IMR-90 (cell line): ENCODE measurements around the gene KLHL29. TPM values are rescaled to one million over a fixed set of nuclear protein-coding genes. Genes with fewer than 3 reads are reported as not detected.

ENCODE experiments used
- ATAC-seq: fragments of 200-7000 bp; cut with Tn5 transposase; 2 replicates; pipeline ENCODE4 v1.9.1; 2020; ENCODE audit warnings: low read depth, mild to moderate bottlenecking, moderate library complexity
- BruUV-seq: library from RNA; stranded (reverse); fragments of 400-500 nt; replicated peaks from 2 replicates; lab custom pipeline; 2021; lab: Mats Ljungman, UMichigan
- CTCF ChIA-PET: fragments of 300-600 bp; formaldehyde crosslinking; extraction: SDS; loops from one replicate; lab custom pipeline; 2021; ENCODE audit warnings: antibody characterized with exemption; lab: Yijun Ruan, JAX
- POLR2A ChIA-PET: fragments of 300-600 bp; sonication (Branson Sonifier 250); formaldehyde crosslinking; loops from one replicate; lab custom pipeline; 2022; ENCODE audit warnings: antibody characterized with exemption; ENCODE audit not compliant: unreplicated experiment; lab: Charles Lee
- DNase-seq: peaks from one replicate; pipeline ENCODE4 v3.0.0; 2013
- H2AFZ ChIP-seq: replicated peaks from 2 replicates; pipeline ENCODE3; 2013; ENCODE audit warnings: low read length, mild to moderate bottlenecking; ENCODE audit not compliant: poor library complexity
- H2AK5ac ChIP-seq: 2 replicates; pipeline ENCODE4 v1.6.1; 2013; ENCODE audit warnings: low read depth, low read length, inconsistent platforms
- H2AK9ac ChIP-seq: replicated peaks from 2 replicates; pipeline ENCODE3; 2013; ENCODE audit warnings: mild to moderate bottlenecking, low read depth, low read length, moderate library complexity; ENCODE audit not compliant: poor library complexity
- H2BK120ac ChIP-seq: 2 replicates; pipeline ENCODE4 v1.6.1; 2013; ENCODE audit warnings: low read depth, low read length, inconsistent platforms
- H2BK15ac ChIP-seq: 3 replicates; pipeline ENCODE4 v1.6.1; 2013; ENCODE audit warnings: low read depth, low read length, inconsistent platforms
- H2BK20ac ChIP-seq: 2 replicates; pipeline ENCODE4 v1.6.1; 2013; ENCODE audit warnings: low read depth, mild to moderate bottlenecking, inconsistent platforms, low read length, moderate library complexity
- H2BK5ac ChIP-seq: 2 replicates; pipeline ENCODE4 v1.6.1; 2013; ENCODE audit warnings: mild to moderate bottlenecking, low read depth, low read length, inconsistent platforms; ENCODE audit not compliant: poor library complexity, severe bottlenecking
- H3K14ac ChIP-seq: replicated peaks from 2 replicates; pipeline ENCODE4 v1.6.1; 2013; ENCODE audit warnings: low read depth, low read length, inconsistent platforms
- H3K18ac ChIP-seq: 2 replicates; pipeline ENCODE4 v1.6.1; 2013; ENCODE audit warnings: low read depth, low read length, control low read depth
- H3K23ac ChIP-seq: 2 replicates; pipeline ENCODE4 v1.6.1; 2013; ENCODE audit warnings: low read depth, low read length, inconsistent platforms
- H3K27ac ChIP-seq: 2 replicates; pipeline ENCODE4 v1.5.1; 2013; ENCODE audit warnings: mild to moderate bottlenecking, control low read depth, low read length; ENCODE audit not compliant: insufficient read depth
- H3K27me3 ChIP-seq: 2 replicates; pipeline ENCODE4 v1.6.1; 2013; ENCODE audit warnings: low read length; ENCODE audit not compliant: control insufficient read depth, insufficient read depth
- H3K36me3 ChIP-seq: 2 replicates; pipeline ENCODE4 v1.6.1; 2013; ENCODE audit warnings: low read length, mixed read lengths; ENCODE audit not compliant: control insufficient read depth, insufficient read depth
- H3K4ac ChIP-seq: 2 replicates; pipeline ENCODE4 v1.6.1; 2013; ENCODE audit warnings: low read depth, low read length, inconsistent platforms
- H3K4me1 ChIP-seq: 2 replicates; pipeline ENCODE4 v1.6.1; 2013; ENCODE audit warnings: low read length, mixed read lengths; ENCODE audit not compliant: control insufficient read depth, insufficient read depth
- H3K4me2 ChIP-seq: 2 replicates; pipeline ENCODE4 v1.6.1; 2013; ENCODE audit warnings: low read depth, mild to moderate bottlenecking, control low read depth, low read length, moderate library complexity
- H3K4me3 ChIP-seq: 2 replicates; pipeline ENCODE4 v1.5.1; 2013; ENCODE audit warnings: low read depth, mild to moderate bottlenecking, control low read depth, low read length, moderate library complexity; ENCODE audit not compliant: insufficient read depth
- H3K56ac ChIP-seq: 2 replicates; pipeline ENCODE4 v1.6.1; 2013; ENCODE audit warnings: low read length, inconsistent platforms; ENCODE audit not compliant: insufficient read depth; ENCODE audit errors: extremely low read depth
- H3K79me1 ChIP-seq, 2 experiments: 2 replicates each; pipeline ENCODE4 v1.6.1; 2013; ENCODE audit warnings: low read length in 2 of 2, inconsistent platforms in 1 of 2, low read depth in 1 of 2
- H3K9ac ChIP-seq: 2 replicates; pipeline ENCODE4 v1.6.1; 2013; ENCODE audit warnings: low read depth, low read length, control low read depth
- H3K9me1 ChIP-seq: 2 replicates; pipeline ENCODE4 v1.6.1; 2013; ENCODE audit warnings: low read length, inconsistent platforms; ENCODE audit not compliant: insufficient read depth
- H3K9me3 ChIP-seq: 2 replicates; pipeline ENCODE4 v1.6.1; 2013; ENCODE audit warnings: low read length; ENCODE audit not compliant: control insufficient read depth, insufficient read depth
- H4K20me1 ChIP-seq: 2 replicates; pipeline ENCODE4 v1.6.1; 2013; ENCODE audit warnings: low read length, inconsistent platforms; ENCODE audit not compliant: insufficient read depth
- H4K5ac ChIP-seq: 2 replicates; pipeline ENCODE4 v1.6.1; 2013; ENCODE audit warnings: mild to moderate bottlenecking, low read depth, low read length, control low read depth
- H4K8ac ChIP-seq, 2 experiments: 2 replicates each; pipeline ENCODE4 v1.6.1; 2013; ENCODE audit warnings: low read depth in 2 of 2, low read length in 2 of 2, control low read depth in 1 of 2, inconsistent platforms in 1 of 2
- H4K91ac ChIP-seq: 2 replicates; pipeline ENCODE4 v1.6.1; 2013; ENCODE audit warnings: low read depth, low read length, inconsistent platforms; ENCODE audit not compliant: insufficient read depth
- CEBPB ChIP-seq: IDR thresholded peaks from 2 replicates; pipeline ENCODE4 v1.6.1; 2012; ENCODE audit warnings: low read depth, low read length, improper control_type of control experiment
- FOS ChIP-seq: fragments of 150-350 bp; IDR thresholded peaks from 2 replicates; pipeline ENCODE4 v1.6.1; 2016; ENCODE audit warnings: low read depth, low read length
- MAFK ChIP-seq: IDR thresholded peaks from 2 replicates; pipeline ENCODE4 v1.6.1; 2012; ENCODE audit warnings: low read depth, low read length, improper control_type of control experiment
- MAZ ChIP-seq: IDR thresholded peaks from 2 replicates; pipeline ENCODE4 v1.6.1; 2012; ENCODE audit warnings: low read depth, mild to moderate bottlenecking, low read length, improper control_type of control experiment, moderate library complexity, borderline replicate concordance
- POLR2A ChIP-seq: IDR thresholded peaks from 2 replicates; pipeline ENCODE4 v1.6.1; 2012; ENCODE audit warnings: mild to moderate bottlenecking, low read depth, low read length
- RAD21 ChIP-seq: IDR thresholded peaks from 2 replicates; pipeline ENCODE4 v1.6.1; 2012; ENCODE audit warnings: low read length, improper control_type of control experiment
- SMC3 ChIP-seq: fragments of 150-350 bp; IDR thresholded peaks from 2 replicates; pipeline ENCODE4 v1.6.1; 2016; ENCODE audit warnings: low read depth, mild to moderate bottlenecking, antibody characterized with exemption, low read length, moderate library complexity
- WGBS, 2 experiments: methylation state at CpG; one replicate each; pipeline versions ENCODE4 v1.1.5 to v1.1.7; 2013; ENCODE audit warnings: missing lambda C conversion rate in 2 of 2; ENCODE audit not compliant: insufficient read length in 1 of 2; ENCODE audit errors: extremely low coverage in 2 of 2; 5-methylcytosine and 5-hydroxymethylcytosine counted together
- dilution Hi-C: fragments of 300-500 bp; cut with HindIII; formaldehyde crosslinking; loops from one replicate; pipeline ENCODE4 v1.14.3; 2018; ENCODE audit warnings: low sequenced_read_pairs; ENCODE audit not compliant: unreplicated experiment
- in situ Hi-C: fragments of 300-500 bp; cut with MboI; formaldehyde crosslinking; loops from 3 replicates; pipeline ENCODE4 v1.14.3; 2019; ENCODE audit warnings: low sequenced_read_pairs, inconsistent platforms, mixed read lengths
- intact Hi-C: fragments of 100-400 bp; cut with micrococcal nuclease; formaldehyde crosslinking; loops from 2 replicates; pipeline ENCODE4 v1.10.0; 2022
- polyA plus RNA-seq, 3 experiments: library from polyadenylated mRNA; depleted of rRNA; stranded (reverse); fragments of >200 nt; gene quantifications; 2 replicates each; pipeline ENCODE4 v1.2.3, GENCODE V29; 2012; ENCODE audit warnings: low replicate concordance in 1 of 3
- total RNA-seq: library from RNA; depleted of rRNA; stranded (reverse); fragments of >200 nt; gene quantifications from 2 replicates; pipeline ENCODE4 v1.2.3, GENCODE V29; 2012
- TF ChIP-seq, protein P1 (sequence below): fragments of 150-350 bp; IDR thresholded peaks from 2 replicates; pipeline ENCODE4 v1.6.1; 2017; ENCODE audit warnings: mild to moderate bottlenecking, antibody characterized with exemption, low read length, low read depth
- TF ChIP-seq, protein P2 (sequence below): fragments of 150-350 bp; IDR thresholded peaks from 2 replicates; pipeline ENCODE4 v1.6.1; 2016; ENCODE audit warnings: low read depth, mild to moderate bottlenecking, low read length, moderate library complexity, borderline replicate concordance
- TF ChIP-seq, protein P3 (sequence below): conservative IDR thresholded peaks from 2 replicates; pipeline ENCODE4 v1.5.1; 2012; ENCODE audit warnings: mild to moderate bottlenecking, low read depth, low read length, improper control_type of control experiment

The KLHL29 gene
- total and polyA plus RNA-seq, 2 of the 4 experiments (the other 2 are of a cell fraction): 2.0 to 8.0 TPM

DNA sequence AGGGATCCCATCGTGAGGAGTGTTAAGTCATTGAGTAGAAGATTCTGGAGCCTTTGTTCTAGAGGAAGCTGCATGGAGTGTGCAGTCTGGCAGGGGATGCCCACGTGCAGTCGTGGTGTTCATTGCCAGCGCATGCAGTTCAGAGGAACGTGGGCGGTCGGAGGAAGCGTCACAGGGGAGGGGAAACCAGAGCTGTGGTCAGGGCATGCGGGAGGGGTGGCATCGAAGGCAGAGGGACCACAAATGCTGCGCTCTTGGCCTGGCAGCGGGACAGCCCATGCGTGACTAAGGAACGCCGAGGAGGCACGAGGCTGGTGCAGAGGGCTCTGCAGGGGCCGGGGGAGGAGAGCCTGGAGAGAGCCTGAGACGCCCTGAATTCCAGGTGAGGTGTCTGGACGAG lies 141.1 kb downstream of the KLHL29 start:
- intact Hi-C loops: no loop called here
- no peak overlapping the region; the same call in 1 of the 2 replicates for H3K23ac ChIP-seq
- no peak overlapping the region for H3K4ac ChIP-seq
- ChIA-PET POLR2A (no interaction called here), CTCF (no interaction called here)
- H3K9me3 ChIP-seq: no peaks in the 10 kb centered on the region
- no peak overlapping the region for H4K91ac ChIP-seq
- DNase-seq (no peak), ATAC-seq (no peak)
- no peak for TF ChIP-seq RAD21
- TF ChIP-seq POLR2A: no peak
- TF ChIP-seq, protein P1, sequence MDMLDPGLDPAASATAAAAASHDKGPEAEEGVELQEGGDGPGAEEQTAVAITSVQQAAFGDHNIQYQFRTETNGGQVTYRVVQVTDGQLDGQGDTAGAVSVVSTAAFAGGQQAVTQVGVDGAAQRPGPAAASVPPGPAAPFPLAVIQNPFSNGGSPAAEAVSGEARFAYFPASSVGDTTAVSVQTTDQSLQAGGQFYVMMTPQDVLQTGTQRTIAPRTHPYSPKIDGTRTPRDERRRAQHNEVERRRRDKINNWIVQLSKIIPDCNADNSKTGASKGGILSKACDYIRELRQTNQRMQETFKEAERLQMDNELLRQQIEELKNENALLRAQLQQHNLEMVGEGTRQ: no peak
- no peak for TF ChIP-seq MAZ
- TF ChIP-seq CEBPB: no peak
- TF ChIP-seq SMC3: no peak
- no peak for TF ChIP-seq FOS
- TF ChIP-seq MAFK: no peak
- TF ChIP-seq, protein P2, sequence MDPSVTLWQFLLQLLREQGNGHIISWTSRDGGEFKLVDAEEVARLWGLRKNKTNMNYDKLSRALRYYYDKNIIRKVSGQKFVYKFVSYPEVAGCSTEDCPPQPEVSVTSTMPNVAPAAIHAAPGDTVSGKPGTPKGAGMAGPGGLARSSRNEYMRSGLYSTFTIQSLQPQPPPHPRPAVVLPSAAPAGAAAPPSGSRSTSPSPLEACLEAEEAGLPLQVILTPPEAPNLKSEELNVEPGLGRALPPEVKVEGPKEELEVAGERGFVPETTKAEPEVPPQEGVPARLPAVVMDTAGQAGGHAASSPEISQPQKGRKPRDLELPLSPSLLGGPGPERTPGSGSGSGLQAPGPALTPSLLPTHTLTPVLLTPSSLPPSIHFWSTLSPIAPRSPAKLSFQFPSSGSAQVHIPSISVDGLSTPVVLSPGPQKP: no peak
- TF ChIP-seq, protein P3, sequence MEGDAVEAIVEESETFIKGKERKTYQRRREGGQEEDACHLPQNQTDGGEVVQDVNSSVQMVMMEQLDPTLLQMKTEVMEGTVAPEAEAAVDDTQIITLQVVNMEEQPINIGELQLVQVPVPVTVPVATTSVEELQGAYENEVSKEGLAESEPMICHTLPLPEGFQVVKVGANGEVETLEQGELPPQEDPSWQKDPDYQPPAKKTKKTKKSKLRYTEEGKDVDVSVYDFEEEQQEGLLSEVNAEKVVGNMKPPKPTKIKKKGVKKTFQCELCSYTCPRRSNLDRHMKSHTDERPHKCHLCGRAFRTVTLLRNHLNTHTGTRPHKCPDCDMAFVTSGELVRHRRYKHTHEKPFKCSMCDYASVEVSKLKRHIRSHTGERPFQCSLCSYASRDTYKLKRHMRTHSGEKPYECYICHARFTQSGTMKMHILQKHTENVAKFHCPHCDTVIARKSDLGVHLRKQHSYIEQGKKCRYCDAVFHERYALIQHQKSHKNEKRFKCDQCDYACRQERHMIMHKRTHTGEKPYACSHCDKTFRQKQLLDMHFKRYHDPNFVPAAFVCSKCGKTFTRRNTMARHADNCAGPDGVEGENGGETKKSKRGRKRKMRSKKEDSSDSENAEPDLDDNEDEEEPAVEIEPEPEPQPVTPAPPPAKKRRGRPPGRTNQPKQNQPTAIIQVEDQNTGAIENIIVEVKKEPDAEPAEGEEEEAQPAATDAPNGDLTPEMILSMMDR: no peak
- no peak overlapping the region for H3K56ac ChIP-seq
- peaks cover 14% of the 10 kb centered on the region for H3K4me1 ChIP-seq
- peaks cover 3 to 4% of the 10 kb centered on the region in 2 experiments; a peak in 2 of 4 replicates for H3K79me1 ChIP-seq
- no peak overlapping the region for H2AK5ac ChIP-seq
- in situ Hi-C loops: no loop called here
- no peak overlapping the region for H3K14ac ChIP-seq
- no peaks in the 10 kb centered on the region; the same call in 1 of the 2 replicates for H4K20me1 ChIP-seq
- dilution Hi-C loops: no loop called here
- H3K9me1 ChIP-seq: peaks cover 7% of the 10 kb centered on the region
- no peak overlapping the region for H2BK15ac ChIP-seq
- no peak overlapping the region for H2AFZ ChIP-seq
- H2BK20ac ChIP-seq: no peak overlapping the region
- no peaks in the 10 kb centered on the region for H3K36me3 ChIP-seq
- no peak overlapping the region for H4K8ac ChIP-seq
- no peak overlapping the region for H2BK5ac ChIP-seq
- H3K18ac ChIP-seq: no peak overlapping the region
- H3K4me3 ChIP-seq: no peak overlapping the region
- no peaks in the 10 kb centered on the region for H3K27me3 ChIP-seq
- 93% methylated on average over 12 of the region's 19 CpGs; no CpG with 5 or more reads in 1 of the 2 experiments for WGBS, 2 experiments
- no peak overlapping the region for H2AK9ac ChIP-seq
- H3K27ac ChIP-seq: no peak overlapping the region
- no peak overlapping the region for H3K9ac ChIP-seq
- BruUV-seq: no TSS peak
- H4K5ac ChIP-seq: no peak overlapping the region
- H3K4me2 ChIP-seq: no peak overlapping the region
- no peak overlapping the region for H2BK120ac ChIP-seq
